HTERT RPE-1 (cell line): Measurements from ENCODE around the gene ZNF576.
"Not testable (repeated sequence)": the region's sequence is repeated elsewhere in the genome, so short reads cannot be mapped to it uniquely, and the experiment has no call there.

ENCODE experiments used
- in situ Hi-C: fragments of 300-500 bp; cut with MboI; formaldehyde crosslinking; loops from 4 replicates; pipeline ENCODE4 v1.14.3; 2020; ENCODE audit warnings: low sequenced_read_pairs

ZNF576 gene

DNA sequence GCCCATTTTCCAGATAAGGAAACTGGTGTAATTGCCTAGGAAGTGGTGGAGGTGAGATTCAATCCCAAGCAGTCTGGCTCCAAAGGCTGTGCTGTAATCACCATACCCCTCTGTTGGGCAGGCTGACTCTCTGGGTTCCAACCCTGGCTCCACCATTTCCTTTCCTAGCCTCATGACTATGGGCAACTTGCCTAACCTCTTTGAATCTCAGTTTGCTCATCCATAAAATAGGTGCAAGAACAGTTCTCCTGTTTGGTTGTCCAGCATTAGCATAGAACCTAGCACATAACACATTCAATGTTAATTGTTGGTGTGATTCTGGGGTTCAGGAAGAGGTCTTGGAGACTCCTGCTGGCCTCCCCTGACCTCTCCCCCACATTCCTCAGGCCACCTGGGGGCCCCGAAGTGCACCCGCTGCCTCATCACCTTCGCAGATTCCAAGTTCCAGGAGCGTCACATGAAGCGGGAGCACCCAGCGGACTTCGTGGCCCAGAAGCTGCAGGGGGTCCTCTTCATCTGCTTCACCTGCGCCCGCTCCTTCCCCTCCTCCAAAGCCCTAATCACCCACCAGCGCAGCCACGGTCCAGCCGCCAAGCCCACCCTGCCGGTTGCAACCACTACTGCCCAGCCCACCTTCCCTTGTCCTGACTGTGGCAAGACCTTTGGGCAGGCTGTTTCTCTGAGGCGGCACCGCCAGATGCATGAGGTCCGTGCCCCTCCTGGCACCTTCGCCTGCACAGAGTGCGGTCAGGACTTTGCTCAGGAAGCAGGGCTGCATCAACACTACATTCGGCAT is 2.2 kb downstream of the ZNF576 start:
- in situ Hi-C loops, result no loop called here

DNA sequence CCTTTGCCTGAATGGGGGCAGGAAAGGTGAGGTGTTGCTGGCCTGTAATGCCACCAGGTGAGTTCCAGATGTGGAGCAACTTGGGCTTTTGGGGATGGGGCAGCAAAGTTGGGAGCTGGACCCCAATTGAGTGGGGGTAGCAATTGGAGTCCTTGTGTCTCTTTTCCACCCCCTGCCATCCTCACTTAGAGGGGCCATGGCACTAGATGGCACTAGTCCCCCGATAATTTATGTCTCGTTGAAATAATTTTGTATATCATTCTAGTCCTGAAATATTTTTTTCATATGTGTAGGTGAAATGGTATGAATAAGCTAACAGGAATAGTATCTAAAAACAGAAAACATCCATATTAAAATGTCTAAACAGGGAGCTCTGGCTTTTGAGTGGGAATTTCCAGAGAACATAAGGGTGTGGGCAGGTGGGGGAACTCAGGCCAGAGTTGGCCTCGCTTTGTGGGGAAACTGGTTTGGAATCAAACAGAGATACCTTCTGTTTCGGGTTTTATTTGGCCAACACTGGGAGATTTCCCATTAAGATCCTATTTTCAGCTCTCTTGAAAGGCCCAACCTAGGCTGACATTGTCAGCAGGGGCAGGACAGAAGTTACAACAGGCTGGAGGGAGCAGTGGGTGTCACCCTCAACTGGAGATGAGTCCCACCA is 3.4 kb downstream of the ZNF576 start:
- in situ Hi-C loops, result no loop called here

DNA sequence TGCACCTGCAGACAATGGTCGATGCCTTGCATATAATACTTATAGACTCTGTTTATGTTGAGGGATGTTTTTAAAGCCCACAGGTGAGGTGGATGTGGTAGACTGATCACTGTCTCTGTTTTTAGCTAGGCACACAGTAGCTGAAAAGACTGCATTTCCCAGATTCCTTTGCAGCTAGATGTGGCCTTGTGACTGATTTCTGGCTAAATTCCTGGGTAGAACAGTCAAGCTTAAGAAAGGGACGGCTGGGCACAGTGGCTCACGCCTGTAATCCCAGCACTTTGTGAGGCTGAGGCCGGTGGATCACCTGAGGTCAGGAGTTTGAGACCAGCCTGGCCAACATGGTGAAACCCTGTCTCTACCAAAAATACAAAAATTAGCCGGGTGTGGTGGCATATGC is 3.9 kb downstream of the ZNF576 start:
- in situ Hi-C loops, result not testable (repeated sequence)

DNA sequence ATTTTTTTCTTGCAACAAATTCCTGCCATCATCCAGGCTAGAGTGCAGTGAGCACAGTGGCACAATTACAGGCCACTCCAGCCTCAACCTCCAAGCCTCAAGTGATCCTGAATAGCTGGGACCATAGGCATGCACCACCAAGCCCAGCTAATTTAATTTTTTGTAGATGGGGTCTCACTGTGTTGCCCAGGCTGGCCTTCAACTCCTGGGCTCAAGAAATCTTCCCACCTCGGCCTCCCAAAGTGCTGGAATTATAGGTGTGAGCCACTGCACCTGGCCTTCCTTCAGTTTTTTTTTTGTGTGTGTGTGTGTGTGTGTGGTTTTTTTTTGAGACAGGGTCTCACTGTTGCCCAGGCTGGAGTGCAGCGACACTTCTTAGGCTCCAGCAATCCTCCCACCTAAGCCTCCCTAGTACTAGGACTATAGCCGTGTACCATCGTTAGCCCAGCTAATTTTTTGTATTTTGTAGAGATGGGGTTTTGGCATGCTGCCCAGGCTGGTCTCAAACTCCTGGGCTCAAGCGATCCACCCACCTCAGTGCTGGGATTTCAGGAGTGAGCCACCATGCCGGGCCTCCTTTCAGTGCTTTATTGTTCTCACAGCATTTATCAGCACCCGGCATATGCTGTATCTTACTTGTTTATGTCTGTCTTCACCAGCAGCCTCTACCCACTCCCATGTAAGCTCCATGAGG is 9.6 kb downstream of the ZNF576 start:
- in situ Hi-C loops, result no loop called here

DNA sequence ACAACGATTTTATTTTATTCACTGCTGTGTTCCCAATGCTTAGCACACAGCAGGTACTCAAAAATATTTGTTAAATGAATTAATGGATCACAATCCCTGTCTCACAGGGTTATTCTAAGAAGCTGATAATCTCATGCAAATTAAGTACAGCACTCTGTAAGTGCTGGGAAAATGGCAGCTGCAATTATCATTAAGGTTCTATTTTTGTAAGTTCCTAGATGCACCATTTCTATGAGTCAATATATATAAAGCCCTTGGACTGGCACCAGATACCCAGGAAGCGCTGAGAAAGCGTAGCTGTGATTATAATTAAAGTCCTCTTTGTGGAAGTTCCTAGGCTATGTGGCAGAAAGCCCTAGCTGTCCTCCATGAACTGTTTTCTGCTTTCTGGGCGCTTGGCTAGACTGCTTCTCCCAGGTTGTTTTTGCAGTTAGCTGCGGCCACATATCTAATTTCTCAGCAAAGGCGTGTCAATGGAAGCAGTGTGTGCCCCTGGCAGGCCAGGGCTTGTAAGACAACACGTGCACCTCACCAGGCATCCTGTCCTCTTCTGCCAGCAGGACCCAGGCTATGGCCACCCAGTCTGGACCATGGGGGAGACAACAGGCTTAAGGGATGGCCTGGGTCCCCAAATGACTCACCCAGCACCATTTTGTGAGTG is 10.3 kb downstream of the ZNF576 start:
- in situ Hi-C loops, result no loop called here

DNA sequence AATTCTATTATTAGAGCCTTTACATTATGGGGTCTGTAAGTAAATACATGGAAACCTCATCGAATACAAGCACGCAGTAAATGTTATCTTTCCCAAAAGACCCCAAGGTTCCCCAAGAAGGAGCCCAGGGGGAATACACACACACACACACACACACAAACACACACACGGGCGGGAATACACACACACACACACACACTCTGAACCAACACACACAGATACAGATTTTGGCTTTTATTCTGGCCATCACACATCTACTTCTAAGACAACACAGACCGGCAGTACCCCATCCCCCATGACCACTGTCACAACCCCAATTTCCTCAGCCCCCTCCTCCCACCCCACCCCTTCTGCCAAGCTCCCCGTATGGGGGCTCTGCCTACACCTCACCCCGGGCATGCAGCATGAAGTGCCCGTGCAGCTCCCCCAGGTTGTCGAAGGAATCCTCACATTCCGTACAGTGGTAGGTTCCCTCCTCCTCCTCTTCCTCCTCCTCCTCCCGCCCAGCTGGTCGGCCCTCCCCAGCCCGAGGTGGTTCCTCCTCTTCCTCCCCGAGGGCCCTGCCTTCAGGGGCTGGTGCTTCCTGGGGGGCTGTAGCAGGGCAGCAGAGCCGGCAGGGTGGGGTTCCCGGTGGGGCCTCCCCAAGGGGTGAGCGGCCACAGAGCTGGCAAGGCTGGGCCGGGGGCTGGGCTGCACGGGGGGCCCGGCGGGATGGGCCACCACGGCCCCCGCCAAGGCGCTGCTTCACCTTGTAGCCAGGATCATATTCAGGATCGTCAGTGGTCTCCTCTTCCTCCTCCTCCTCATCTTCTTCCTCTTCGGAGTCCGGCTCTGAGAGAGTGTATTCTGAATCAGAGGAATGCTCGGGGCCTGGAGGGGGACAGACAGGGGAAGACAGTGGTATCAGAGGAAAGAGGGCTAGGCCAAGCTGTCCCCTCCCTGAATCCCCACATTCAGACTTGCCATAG is 11.1 kb downstream of the ZNF576 start:
- in situ Hi-C loops, result no loop called here

DNA sequence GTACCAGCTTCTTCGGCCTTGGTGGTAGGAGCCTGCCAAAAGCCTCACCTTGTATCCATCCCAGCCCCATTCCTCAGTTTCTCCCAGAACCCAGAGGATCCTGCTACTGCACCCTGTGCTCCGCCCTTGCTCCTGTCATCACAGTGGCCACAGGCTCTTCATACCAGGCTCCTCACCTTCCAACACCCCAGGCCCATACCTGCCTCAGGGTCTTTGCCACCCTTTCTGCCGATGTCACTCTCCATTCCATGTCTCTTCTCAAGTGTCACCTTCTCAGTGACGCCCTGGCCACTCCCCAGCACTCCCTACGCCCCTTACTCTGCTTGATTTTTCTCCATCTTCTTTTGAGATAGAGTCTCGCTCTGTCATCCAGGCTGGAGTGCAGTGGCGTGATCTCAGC is 13.5 kb downstream of the ZNF576 start:
- in situ Hi-C loops, result no loop called here

DNA sequence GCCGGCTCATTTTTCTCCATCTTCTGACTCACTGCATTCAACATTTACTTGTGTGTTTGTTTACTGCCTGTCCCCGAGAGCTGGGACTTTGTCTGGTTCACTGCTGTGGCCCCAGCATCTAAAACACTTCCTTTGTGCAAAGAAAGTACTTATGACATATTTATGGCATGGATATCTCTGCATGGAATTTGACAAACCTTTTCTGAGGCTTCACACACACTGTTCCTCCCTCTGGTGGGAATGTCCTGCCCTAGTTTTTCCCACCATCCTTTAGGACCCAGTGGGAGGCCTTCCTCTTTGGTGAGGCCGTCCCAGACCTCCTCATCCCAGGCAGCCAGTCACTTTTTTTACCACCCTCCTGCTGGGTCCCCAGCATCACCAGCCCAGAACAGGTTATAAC is 14.1 kb downstream of the ZNF576 start:
- in situ Hi-C loops, result no loop called here

DNA sequence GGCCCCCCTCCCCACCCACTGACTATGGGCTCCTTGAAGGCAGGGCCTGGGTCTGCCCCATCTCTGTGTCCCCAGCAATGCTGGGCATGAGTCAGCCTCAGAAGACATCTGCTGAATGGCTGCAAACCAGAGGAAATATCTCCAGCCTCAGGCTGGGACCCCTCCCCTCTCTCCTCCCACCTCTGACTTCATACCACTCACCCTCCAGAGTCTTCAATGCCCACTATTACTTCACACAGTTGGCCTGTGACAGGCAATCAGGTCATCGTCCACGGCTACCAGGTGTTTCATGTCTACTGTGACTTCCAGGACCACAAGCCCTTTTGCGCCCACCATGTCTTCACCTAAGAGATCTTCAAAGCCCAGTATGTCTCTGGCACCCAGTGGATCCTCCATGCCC is 15.4 kb downstream of the ZNF576 start, which contains the start of gene SRRM5:
Gene SRRM5 (plus strand): TSS at position 301 of the 400 bp plus-strand sequence. CDS start 34 bp downstream, at position 335.
- in situ Hi-C loops, result no loop called here

DNA sequence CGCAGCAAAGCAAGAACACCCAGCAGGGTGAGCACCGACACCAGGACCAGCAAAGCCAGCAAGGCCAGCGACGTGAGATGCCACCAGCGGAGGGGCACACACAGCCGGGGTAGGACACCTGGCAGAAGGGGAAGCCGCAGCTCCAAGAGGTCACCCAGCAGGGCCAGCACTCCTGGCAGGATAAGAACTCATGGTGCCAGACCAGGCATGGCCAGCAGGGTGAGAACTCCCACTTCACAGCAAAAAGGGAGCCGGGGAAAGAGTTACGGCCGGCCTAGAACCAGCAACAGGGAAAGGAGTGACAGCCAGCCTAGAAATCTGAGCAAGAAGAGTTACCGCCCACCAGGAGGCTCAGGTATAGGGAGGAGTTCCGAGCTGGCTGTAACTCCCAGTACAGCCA is 16.0 kb downstream of the ZNF576 start:
- in situ Hi-C loops, result no loop called here

DNA sequence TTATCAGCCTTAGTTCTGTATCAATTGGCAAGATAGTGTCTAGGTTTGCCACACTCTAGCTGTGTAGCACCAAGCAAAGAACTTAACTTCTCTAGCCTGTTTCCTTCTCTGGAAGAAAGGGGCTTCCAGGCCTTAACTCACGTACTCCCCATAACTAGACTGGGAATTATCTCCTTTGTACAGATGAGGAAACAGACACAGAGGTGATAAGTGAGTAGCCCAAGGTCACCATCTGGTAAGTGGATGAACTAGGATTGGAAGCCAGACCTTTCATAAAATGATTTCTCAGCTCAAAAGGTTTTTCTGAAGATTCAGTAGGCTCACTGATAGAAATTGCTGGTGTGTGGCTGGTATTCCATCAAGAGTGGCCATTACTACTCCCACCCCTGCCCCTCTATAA is 19.9 kb downstream of the ZNF576 start:
- in situ Hi-C loops, result no loop called here

DNA sequence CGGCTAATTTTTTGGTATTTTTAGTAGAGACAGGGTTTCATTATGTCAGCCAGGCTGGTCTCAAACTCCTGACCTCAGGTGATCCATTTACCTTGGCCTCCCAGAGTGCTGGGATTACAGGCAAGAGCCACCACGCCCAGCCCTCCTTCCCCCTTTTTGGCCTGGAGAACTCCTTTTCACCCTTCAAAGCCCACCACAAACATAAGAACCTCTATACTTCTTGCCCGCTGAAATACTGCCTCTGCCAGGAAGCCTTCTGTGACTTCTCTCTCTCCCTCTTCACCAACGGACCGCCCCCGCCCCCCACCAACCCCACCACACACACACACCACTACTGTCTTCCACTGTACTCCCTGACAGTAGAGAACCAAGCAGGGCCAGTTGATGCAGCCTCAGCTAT is 20.6 kb downstream of the ZNF576 start:
- in situ Hi-C loops, result no loop called here

DNA sequence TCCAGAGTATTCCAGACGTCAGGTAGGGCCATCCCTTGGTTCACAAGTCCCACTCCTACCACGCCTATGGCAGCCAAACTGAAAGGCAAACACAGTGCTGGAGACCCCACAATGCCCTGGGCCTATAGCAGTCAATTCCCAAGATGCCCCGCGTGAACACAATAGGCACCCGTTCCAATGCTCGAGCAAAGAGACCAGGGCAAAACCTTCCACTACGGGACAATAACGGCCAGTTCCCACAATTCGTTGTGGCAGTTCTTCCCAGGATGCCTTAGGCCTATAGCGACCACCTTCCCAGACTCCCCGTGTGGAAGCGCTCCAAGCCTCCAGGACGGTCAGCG is 22.5 kb downstream of the ZNF576 start:
- in situ Hi-C loops, result no loop called here

DNA sequence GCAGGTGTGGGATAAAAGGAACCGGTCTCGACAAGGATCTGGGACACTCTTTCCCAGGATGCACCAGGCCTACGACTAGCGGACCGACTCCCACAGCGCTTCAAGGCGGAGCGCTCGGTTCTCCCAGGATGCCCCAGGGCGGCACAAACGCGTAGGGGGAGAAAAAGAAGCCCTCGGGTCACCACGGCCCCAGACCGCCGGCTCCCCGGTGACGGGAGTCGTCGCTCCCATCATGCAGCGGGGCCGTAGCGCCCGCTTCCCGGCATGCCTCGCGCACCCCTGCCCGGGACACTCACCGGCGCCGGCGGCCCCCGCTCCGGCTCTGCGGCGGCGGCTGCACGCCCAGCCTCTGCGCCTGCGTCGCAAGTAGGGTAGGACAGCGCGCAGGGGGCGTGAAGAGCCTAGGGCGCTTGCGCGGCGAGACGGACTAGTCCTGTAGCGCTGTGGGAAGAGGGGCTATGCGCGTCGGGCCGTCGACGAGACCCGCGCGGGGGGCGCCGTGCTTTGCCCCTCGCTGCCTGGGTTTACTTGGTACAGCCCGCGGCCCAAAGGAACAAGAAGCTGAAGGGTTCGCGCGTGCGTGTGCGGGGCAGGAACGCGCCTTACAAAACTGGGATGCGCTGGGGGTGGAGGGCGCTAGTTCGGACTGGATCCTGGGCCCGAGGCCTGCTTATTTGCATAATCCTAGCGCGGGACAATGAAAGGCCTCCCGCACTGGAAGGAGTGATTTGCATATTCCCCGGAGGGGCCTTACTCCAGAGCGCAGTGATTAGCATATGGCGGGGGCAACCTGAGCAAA is 23.1 kb downstream of the ZNF576 start, which contains the start of gene ZNF428:
Gene ZNF428 (minus strand): TSS at position 368 of the 799 bp plus-strand sequence. CDS start 5,325 bp downstream, outside the sequence.
- in situ Hi-C loops, result no loop called here

DNA sequence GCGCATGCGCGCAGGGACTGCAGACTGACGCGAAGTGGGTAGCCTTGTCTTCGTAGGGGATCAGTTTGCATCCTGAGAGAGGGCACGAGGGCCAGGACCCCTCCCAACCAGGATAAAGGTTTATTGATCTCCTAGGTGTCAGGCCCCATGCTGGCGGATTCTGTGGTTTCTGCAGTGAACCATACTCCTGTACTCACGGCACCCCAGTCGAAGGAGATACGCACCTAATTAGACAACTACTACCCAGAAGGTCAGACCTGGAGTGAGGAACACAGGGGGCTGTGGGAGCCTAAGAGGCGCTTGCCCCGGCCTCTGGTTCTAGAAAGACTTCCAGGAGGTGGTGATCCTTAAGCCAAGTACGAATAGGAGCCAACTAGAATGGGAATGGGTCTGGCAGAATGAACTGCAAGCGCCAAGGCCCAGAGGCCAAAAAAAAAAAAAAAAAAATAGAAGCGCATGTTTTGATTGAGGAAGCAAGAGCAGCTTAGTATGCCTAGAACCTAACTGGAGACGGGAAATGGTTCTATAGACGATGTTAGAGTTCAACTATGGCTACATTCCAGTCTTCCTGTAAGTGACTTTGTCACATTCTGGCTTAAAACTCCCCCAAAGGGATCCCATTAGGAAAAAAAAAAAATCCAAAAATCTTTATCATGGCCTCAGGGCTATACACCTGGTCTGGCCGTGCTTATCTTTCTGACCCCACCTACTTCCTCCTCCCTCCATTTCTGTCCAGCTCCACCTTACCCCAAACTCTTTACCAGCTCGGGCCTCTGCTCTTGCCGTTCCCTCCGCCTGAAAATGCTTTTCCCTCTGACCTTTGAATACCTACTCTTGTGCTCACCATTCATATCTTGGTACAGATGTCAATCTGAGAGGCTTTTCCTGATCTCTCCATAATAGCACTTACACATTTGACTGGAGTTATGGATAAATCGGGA is 23.9 kb downstream of the ZNF576 start:
- in situ Hi-C loops, result no loop called here

DNA sequence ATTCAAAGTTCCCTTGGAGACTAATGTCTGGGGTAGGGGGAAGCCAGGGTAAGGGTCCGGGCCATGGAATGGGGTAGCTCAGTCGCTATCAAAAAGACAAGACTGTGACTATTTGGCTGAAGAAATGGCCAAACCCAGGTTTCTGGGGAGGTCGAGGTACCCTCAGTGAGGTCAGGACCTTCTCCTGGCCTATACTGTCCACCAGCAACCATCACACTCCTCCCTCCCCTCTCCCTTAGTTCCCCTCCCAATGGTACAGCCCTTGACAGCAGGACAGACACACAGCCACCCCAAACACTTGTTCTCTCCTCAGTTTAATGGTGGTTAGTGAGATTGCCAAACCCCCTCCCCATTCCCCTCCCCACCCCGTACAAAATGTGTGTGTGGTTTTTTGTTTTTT is 25.7 kb downstream of the ZNF576 start:
- in situ Hi-C loops, result no loop called here

DNA sequence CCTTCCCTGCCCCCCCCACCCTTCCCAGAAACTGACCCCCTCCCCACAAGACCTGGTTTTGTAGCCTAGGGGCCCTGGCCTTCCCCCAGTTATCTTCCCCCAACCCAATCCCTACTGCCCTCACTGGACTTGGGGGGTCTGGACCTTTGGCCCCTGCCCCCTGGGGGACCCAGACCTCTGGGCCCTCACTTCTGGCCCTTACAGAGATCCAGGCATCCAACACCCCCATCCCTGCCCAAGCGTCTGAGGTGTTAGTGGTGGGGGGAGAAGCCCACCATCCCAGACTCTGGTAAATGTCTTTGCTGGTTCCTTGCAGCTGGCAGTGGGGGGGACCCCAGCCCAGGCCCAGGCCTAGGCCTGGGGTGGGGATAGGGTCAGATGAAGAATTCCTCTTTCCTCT is 26.6 kb downstream of the ZNF576 start:
- in situ Hi-C loops, result no loop called here
